Measurements from ENCODE around the gene TNFRSF8. TPM values are rescaled to one million over a fixed set of nuclear protein-coding genes. Genes with fewer than 3 reads are reported as not detected.
A peak's percentile ranks its signal among the peaks of the same experiment; 100 is the strongest.

TNFRSF8 gene
- total RNA-seq, 4 donors from 2014 or later: 0.84 to 4.9 (median 1.8) TPM; not detected in 1

DNA sequence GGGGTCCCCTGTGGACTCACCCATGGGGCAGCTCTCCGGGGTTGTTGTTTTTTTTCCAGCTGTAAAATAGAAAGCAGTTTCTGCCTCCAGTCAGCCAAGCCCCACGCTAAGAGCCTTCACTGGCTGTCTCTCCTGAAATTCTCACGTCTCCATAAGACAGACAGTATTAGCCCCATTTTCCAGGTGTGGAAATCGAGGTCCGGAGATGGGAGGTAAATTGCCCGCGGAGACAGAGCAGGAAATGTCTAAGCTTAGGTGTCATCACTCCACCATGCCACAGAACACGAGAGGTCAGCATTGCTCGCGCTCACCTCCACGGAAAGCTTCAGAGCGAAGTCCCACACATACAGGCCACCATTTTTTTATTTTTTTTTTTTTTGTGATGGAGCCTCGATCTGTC is 44.6 kb downstream of the TNFRSF8 start:
- WGBS, 2 donors: 76 to 85% methylated on average over 13 of the region's 13 CpGs
- Histone ChIP-seq H3K4me1 (peaks cover 0 to 9% (median 3%) of the 10 kb centered on the region in 4 donors), H3K4me3 (no peak overlapping the region), H3K36me3 (no peaks in the 10 kb centered on the region), H3K9me3 (no peaks in the 10 kb centered on the region), H3K27ac (no peak overlapping the region), H3K27me3 (no peaks in the 10 kb centered on the region)
- TF ChIP-seq, protein P1, sequence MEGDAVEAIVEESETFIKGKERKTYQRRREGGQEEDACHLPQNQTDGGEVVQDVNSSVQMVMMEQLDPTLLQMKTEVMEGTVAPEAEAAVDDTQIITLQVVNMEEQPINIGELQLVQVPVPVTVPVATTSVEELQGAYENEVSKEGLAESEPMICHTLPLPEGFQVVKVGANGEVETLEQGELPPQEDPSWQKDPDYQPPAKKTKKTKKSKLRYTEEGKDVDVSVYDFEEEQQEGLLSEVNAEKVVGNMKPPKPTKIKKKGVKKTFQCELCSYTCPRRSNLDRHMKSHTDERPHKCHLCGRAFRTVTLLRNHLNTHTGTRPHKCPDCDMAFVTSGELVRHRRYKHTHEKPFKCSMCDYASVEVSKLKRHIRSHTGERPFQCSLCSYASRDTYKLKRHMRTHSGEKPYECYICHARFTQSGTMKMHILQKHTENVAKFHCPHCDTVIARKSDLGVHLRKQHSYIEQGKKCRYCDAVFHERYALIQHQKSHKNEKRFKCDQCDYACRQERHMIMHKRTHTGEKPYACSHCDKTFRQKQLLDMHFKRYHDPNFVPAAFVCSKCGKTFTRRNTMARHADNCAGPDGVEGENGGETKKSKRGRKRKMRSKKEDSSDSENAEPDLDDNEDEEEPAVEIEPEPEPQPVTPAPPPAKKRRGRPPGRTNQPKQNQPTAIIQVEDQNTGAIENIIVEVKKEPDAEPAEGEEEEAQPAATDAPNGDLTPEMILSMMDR (IDR thresholded peaks at IDR 0.05): no peak
- TF ChIP-seq POLR2A (IDR thresholded peaks at IDR 0.05): no peak
- TF ChIP-seq EP300 (IDR thresholded peaks at IDR 0.05): no peak
- DNase-seq (ENCODE audit: low spot score in 2 of 2): no peak

DNA sequence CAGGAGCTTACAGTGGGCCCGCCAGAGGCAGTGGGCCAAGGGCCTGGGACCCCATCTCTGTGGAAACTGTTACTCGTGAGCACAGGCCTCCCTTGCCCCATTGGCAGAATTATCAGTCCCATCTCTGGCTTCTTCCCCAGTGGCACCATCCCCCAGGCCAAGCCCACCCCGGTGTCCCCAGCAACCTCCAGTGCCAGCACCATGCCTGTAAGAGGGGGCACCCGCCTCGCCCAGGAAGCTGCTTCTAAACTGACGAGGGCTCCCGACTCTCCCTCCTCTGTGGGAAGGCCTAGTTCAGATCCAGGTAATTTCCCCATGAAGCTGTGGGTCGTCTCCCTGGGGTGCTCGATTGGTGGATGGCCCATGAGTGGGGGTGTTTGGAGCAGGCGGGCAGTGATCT is 46.8 kb downstream of the TNFRSF8 start:
- Histone ChIP-seq H3K4me1 (peaks cover 0 to 17% (median 8%) of the 10 kb centered on the region in 4 donors), H3K27me3 (no peaks in the 10 kb centered on the region), H3K9me3 (no peaks in the 10 kb centered on the region), H3K4me3 (no peak overlapping the region), H3K27ac (no peak overlapping the region), H3K36me3 (no peaks in the 10 kb centered on the region)
- 78 to 94% methylated on average over 8 to 9 of the region's 10 CpGs for WGBS, 2 donors
- TF ChIP-seq POLR2A (IDR thresholded peaks at IDR 0.05): no peak
- no peak for TF ChIP-seq EP300 (IDR thresholded peaks at IDR 0.05)
- TF ChIP-seq, protein P1 (IDR thresholded peaks at IDR 0.05): no peak
- no peak for DNase-seq (ENCODE audit: low spot score in 2 of 2)

DNA sequence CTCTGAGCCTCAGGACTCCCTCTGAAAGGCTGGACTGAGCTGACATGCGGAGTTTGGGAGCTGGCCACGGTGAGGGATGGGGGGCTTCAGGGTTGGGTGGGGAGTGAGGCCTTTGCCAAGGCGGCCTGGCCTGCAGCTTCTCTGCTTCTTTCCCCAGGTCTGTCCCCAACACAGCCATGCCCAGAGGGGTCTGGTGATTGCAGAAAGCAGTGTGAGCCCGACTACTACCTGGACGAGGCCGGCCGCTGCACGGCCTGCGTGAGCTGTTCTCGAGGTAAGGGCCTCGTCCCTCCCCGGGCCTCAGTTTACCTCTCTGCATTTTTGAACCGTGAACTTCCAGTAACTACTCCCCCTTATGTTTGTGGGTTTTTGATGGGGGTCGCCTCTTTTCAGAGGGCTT is 48.6 kb downstream of the TNFRSF8 start:
- TF ChIP-seq, protein P1 (IDR thresholded peaks at IDR 0.05): no peak
- TF ChIP-seq POLR2A (IDR thresholded peaks at IDR 0.05) (no peak), EP300 (IDR thresholded peaks at IDR 0.05) (no peak)
- H3K27ac ChIP-seq: no peak overlapping the region
- peaks cover 0 to 17% (median 8%) of the 10 kb centered on the region in 4 donors for H3K4me1 ChIP-seq
- H3K9me3 ChIP-seq: no peaks in the 10 kb centered on the region
- H3K36me3 ChIP-seq: no peaks in the 10 kb centered on the region
- WGBS, 2 donors: 91% methylated on average over 13 to 14 of the region's 14 CpGs
- no peaks in the 10 kb centered on the region for H3K27me3 ChIP-seq
- H3K4me3 ChIP-seq: no peak overlapping the region
- DNase-seq (ENCODE audit: low spot score in 2 of 2): no peak

DNA sequence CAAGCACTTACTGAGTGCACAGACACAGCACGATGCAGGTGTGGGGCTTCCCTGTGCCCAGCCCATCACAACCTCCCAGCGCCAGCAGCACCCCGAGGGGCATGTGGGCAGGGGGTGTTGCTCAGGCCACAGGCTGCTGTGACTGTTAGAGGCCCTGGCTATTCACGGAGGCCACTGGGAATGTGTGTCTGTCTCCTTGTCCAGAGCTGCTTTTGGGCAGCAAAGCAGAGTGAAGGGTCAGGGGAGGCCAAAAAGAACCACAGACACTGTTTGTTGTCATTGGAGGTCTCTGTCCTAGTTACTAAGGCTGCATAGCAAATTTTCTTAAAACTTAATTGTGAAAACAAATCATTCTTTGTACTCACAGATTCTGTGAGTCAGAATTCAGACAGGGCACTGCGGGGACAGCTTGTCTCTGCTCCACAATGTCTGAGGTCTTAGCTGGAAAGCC is 49.6 kb downstream of the TNFRSF8 start:
- H3K27me3 ChIP-seq: no peaks in the 10 kb centered on the region
- WGBS, 2 donors: 7 to 27% methylated on average over 2 to 4 of the region's 5 CpGs
- H3K4me1 ChIP-seq: peaks cover 0 to 17% (median 8%) of the 10 kb centered on the region in 4 donors
- H3K27ac ChIP-seq: peak overlapping the region in 1 of 4 donors; percentile 25
- H3K4me3 ChIP-seq: no peak overlapping the region
- H3K9me3 ChIP-seq: no peaks in the 10 kb centered on the region
- no peaks in the 10 kb centered on the region for H3K36me3 ChIP-seq
- TF ChIP-seq POLR2A (IDR thresholded peaks at IDR 0.05) (no peak), EP300 (IDR thresholded peaks at IDR 0.05) (no peak)
- TF ChIP-seq, protein P1 (IDR thresholded peaks at IDR 0.05): no peak
- DNase-seq (ENCODE audit: low spot score in 2 of 2): no peak

DNA sequence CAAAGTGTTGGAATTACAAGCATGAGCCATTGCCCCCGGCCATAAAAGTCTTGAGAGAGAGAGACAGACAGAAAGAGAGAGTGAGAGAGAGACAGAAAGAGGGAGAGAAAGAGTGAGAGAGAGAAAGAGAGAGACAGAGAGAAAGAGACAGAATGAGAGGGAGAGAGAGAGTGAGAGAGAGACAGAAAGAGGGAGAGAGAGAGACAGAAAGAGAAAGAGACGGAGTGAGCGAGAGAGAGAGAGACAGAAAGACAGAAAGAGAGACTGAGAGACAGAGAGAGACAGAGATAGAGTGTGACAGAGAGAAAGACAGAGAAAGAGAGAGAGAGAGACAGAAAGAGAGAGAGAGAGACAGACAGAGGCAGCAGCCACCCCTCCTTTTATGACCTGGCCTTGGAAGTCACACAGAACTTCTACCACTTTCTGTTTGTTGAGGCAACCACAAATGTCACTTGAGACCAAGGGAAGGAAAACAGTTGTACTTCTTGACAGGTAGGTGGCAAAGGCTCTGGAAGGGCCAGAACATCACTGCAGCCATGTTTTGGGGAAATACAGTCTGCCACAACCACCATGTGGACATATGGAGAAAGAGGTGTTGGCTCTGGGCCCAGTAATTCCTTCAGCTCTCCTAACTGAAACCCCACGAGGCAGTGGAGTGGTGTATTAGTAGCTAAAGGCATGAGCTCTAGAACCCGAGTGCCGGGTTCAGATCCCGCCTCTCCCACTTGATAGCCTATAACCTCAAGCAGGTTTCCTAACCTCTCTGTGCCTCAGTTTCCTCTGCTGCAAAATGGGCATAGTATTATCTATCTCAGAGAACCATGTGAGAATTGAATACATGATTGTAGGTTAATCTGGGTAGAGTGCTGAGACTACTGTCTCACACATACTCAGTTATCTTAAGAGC is 50.6 kb downstream of the TNFRSF8 start:
- TF ChIP-seq, protein P1 (IDR thresholded peaks at IDR 0.05): no peak
- no peak for TF ChIP-seq POLR2A (IDR thresholded peaks at IDR 0.05)
- TF ChIP-seq EP300 (IDR thresholded peaks at IDR 0.05): no peak
- Histone ChIP-seq H3K36me3 (no peaks in the 10 kb centered on the region), H3K4me3 (no peak overlapping the region), H3K27me3 (no peaks in the 10 kb centered on the region), H3K4me1 (peaks cover 0 to 17% (median 8%) of the 10 kb centered on the region in 4 donors), H3K27ac (no peak overlapping the region), H3K9me3 (no peaks in the 10 kb centered on the region)
- DNase-seq (ENCODE audit: low spot score in 2 of 2): no peak
- 65 to 70% methylated on average over 7 of the region's 7 CpGs for WGBS, 2 donors
